ENCODE measurements around the gene LAMA5. TPM values are rescaled to one million over a fixed set of nuclear protein-coding genes. Genes with fewer than 3 reads are reported as not detected.

Gene LAMA5, protein sequence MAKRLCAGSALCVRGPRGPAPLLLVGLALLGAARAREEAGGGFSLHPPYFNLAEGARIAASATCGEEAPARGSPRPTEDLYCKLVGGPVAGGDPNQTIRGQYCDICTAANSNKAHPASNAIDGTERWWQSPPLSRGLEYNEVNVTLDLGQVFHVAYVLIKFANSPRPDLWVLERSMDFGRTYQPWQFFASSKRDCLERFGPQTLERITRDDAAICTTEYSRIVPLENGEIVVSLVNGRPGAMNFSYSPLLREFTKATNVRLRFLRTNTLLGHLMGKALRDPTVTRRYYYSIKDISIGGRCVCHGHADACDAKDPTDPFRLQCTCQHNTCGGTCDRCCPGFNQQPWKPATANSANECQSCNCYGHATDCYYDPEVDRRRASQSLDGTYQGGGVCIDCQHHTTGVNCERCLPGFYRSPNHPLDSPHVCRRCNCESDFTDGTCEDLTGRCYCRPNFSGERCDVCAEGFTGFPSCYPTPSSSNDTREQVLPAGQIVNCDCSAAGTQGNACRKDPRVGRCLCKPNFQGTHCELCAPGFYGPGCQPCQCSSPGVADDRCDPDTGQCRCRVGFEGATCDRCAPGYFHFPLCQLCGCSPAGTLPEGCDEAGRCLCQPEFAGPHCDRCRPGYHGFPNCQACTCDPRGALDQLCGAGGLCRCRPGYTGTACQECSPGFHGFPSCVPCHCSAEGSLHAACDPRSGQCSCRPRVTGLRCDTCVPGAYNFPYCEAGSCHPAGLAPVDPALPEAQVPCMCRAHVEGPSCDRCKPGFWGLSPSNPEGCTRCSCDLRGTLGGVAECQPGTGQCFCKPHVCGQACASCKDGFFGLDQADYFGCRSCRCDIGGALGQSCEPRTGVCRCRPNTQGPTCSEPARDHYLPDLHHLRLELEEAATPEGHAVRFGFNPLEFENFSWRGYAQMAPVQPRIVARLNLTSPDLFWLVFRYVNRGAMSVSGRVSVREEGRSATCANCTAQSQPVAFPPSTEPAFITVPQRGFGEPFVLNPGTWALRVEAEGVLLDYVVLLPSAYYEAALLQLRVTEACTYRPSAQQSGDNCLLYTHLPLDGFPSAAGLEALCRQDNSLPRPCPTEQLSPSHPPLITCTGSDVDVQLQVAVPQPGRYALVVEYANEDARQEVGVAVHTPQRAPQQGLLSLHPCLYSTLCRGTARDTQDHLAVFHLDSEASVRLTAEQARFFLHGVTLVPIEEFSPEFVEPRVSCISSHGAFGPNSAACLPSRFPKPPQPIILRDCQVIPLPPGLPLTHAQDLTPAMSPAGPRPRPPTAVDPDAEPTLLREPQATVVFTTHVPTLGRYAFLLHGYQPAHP (N-terminal part only)
- 1 to 10 TPM in 1 of 2 experiments, under 1 TPM in 1; 0.30 to 1.0 TPM for total RNA-seq

DNA sequence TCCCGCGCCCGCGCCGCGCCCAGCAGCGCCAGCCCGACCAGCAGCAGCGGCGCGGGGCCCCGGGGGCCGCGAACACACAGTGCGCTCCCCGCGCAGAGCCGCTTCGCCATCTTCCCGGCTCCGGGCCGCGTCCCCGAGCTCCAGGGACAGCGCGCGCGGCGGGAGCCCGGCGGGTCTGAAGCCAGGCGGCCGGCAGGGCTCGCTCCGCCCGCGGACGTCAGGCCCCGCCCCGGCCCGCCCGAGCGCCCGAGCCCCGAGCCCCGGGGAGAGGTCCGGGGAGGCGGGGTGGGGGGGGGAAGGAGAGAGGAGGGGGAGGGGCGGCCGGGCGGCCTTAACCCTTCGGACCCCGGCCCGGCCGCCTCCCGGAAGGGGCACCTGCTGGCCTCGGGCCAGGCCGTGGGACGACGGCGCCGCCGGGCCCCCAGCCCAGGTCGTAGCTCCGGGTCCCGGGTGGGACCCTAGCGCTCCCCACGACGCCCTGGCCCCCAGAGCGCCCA lies at the start of gene LAMA5:
TSS of gene LAMA5 (minus strand) at position 177 of the 497 bp plus-strand sequence. CDS start at position 110, 67 bp downstream.
- ChIA-PET POLR2A (no interaction called here), CTCF (interaction anchor here (2.1 kb wide), 1 partner anchor 15 kb away, joined by 14 read pairs; no protein-coding TSS in a partner anchor)

- ChIA-PET POLR2A (no interaction called here), CTCF (no interaction called here)
Observed at GRCh38 chr20:62415354-62416111, 48.4 kb upstream of the LAMA5 start.

GRCh38 chr20:62413896-62414481 lies 46.9 kb upstream of the LAMA5 start:
- ChIA-PET POLR2A (no interaction called here), CTCF (no interaction called here)

DNA sequence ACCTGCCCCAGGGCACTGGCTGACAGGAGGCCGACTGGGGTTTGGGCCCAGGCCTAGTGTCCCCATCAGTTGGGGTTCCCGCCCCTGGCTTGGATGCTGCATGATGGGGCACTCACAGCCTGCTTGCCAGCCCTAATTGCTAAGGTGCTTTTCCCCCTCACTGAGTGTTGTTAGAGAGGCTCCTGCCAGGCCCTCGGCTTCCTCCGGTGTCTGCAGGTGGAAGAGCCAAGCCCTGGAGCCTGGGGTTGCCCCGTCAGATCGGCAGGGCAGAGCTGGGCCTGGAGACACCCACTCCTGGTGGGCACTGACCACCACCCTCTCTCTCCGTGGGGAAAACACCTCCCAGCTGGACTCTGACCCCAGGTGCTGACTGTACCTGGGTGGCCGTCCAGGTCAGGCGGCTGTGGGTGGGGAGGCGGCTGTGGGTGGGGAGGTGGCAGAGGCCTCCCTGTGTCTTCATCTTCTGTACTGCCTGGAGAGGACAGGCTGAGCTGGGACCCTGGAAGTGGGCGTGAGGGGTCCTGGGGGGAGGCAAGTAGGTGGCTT lies 46.0 kb upstream of the LAMA5 start:
- ChIA-PET POLR2A (no interaction called here), CTCF (no interaction called here)

DNA sequence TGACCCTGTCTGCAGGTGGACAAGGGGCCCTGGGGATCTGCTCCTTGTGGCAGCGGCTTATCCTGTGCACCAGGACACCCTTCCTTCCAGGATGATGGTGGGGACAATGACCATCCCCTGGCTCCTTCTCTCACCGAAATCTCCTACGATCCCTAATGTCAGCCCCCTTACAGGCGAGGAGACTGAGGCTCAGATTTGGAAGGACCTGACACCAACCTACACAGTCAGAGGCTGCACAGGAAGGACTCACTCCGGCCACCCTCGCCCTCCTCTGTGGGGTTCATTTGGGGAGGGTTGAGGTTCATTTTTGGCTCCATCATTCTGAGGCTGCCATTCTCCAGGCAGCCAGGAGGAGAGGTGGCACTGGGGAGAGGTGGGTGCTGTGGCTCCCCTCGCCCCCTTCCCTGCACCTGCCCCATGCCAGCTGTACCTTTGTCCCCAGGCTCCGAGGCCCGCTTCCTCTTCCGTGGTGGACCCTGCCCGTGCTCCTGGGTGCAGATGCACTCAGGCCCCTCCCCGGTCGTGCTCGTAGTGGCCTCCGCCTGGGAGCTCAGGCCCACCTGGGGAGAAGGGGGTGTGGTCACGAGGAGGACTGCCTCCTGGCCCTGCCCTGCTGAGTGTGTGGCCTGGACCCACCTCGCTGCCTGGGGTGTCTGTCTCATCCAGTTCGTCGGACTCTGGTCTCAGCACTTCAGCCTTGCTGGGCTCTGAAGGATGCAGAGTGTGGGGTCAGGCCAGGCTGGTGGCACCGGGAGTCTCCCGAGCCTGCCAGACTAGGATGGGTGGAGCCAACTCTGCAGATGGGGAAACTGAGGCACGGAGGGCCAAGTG lies 45.3 kb upstream of the LAMA5 start:
- CTCF ChIA-PET, result no interaction called here
- POLR2A ChIA-PET, result no interaction called here

DNA sequence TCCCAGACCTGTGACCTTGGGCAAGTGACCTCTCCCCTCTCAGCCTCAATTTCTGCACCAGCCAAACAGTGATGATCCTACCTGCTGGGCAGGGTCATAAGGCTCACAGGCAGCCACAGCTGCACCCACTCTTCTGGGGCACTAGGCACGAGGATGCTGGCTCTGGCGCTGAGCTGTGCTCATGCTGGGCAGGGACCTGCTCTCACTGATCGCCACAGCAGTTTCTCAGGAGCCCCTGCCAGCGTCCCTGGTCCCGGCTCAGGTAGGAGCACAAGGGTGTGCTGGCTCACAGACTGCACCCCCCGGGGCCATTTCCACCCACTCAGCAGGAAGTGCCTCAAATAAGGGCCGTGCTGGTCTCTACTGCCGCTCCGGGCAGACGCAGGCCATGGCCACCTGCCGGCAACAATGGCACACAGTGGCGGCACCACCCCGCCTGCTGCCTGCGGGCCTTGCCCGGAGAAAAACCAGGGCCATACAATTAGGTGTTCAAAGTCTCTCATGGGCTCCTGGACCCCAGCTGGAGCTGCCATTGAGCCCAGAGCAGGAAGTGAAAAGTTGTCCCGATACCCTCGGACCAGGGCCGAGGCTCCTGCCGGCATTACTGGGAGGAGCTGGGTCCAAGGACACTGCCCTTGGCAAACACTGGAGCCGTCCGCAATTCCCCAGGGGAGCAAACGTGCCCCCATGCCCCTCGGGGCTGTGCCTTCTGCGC lies 44.5 kb upstream of the LAMA5 start:
- CTCF ChIA-PET, result interaction anchor here (1.4 kb wide), 1 partner anchor 397 kb away, joined by 3 read pairs; no protein-coding TSS in a partner anchor
- POLR2A ChIA-PET, result no interaction called here

DNA sequence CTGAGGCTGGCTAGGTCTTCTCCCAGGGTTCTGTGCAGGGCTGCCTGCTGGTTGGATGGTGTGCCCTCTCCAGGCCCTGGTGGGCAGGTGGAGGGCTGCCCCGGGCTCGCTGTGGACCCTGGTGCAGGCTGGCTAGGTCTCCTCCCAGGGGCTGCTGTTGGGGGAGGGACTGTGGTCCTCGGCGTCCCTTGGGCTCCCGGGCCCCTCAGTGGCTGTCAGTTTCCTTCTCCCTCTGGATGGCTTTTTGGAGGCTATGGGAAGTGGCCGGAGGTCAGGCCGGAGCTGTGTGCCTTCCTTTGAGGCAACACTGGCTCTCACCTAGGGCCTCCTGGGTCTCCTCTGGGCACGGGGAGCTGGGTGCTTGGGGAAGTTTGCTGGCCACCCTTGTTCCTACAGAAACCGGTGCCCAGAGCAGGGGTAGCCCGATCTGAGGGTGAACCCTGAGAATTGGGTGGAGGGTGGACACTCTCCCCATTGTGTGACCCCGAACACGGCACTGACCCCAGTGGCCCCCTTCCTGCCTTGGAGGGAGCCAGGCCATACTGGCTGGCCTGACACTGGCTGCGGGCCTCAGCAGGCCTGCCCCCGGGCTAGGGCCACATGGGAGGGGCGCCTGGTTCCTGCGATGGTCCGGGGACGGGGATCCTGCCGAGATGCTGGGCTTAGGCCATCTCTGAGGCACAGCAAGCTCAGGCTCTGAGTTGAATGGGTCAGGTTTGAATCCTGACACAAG lies 43.8 kb upstream of the LAMA5 start:
- POLR2A ChIA-PET, result no interaction called here
- CTCF ChIA-PET, result interaction anchor here (1.0 to 1.8 kb wide), 6 partner anchors 24 to 398 kb away, joined by 3 to 4 read pairs (median 3); partner anchors contain the start of gene RPS21

DNA sequence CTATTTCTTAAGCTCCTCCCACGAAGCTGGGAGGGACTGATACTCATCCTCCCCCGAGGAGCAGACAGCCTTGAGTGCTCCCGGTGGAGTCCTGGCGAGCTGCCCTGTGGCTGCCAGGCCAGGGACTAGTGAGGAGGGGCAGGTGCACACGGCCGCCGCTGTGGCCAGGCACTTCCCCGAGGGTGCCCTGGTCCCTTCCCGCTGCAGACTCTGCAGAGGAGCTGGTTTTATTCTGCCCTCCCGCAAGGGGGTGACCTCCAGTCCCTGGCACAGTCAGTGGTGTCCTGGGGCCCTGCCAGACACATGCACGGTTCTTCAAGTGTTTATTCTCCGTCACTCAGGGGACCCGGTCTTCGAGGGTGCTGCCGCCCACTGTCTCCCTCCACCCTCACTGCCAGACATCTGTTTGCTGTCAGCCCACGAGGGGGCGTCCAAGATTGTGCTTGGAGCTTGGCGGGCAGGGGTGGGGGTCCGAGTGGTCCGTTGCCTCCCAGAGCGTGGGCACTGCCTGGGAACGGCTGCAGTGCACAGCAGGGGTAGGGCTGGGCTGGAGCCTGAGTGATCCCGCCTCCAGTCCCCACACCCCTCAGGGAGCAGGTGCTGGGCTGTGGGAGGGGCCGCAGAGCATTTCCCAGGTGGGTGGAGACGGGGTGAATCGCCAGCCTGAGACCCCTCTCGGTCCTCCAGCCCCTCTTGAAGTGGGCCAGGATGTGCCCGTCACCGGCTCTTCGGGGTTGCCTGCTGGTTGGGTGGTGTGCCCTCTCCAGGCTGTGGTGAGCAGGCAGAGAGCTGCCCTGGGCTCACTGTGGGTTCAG lies 43.0 kb upstream of the LAMA5 start:
- ChIA-PET CTCF (interaction anchor here (0.8 to 1.8 kb wide), 11 partner anchors 8 to 398 kb away, joined by 3 to 7 read pairs (median 3); partner anchors contain the start of gene RPS21), POLR2A (no interaction called here)

- ChIA-PET CTCF (interaction anchor here (0.8 to 1.8 kb wide), 9 partner anchors 8 to 385 kb away, joined by 3 to 7 read pairs (median 3); partner anchors contain the start of gene RPS21), POLR2A (no interaction called here)
Observed at GRCh38 chr20:62409086-62409853, 42.2 kb upstream of the LAMA5 start.

- POLR2A ChIA-PET, result no interaction called here
- CTCF ChIA-PET, result interaction anchor here (1.6 kb wide), 1 partner anchor 10 kb away, joined by 3 read pairs; no protein-coding TSS in a partner anchor
Observed at GRCh38 chr20:62408640-62409039, 41.5 kb upstream of the LAMA5 start.

GRCh38 chr20:62408055-62408454 lies 40.9 kb upstream of the LAMA5 start:
- CTCF ChIA-PET, result interaction anchor here (1.1 kb wide), 1 partner anchor 209 kb away, joined by 3 read pairs; no protein-coding TSS in a partner anchor
- POLR2A ChIA-PET, result no interaction called here

DNA sequence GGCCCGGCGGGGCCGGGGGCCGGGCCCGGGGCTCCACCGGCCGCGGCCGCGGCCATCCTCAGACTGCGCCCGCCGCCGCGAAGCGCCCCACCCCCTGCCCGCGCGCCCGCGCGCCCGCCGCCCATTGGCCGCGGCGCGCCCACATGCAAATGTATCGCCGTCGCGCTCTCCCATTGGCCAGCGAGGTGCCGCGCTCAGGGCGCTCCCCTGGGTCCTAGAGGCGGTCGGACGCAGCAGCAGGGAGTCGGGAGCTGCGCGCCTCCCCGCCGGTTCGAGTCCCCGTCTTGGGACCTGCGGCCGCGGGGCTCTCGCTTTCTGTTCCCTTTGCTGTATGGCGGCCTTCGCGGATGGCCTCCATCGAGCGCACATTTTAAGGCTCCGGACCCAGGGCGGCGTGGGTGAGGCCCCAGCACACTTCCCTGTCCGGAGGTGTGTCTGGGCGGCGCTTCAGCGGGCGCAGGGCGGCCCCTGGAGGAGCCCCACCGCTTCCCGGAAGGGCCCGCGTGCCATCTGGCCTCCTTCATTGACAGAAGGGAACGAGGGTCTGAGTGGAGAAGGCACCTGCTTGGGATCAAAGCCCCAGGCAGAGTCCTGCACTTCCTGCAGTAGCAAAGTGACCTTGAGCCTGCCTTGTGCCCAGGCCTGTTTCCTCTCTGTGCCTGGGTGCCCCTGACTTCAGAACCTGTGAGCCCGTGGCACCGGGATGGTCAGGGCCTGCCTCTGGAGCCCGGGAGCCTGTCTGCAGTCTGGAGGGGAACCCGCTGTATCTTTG lies 40.3 kb upstream of the LAMA5 start, which contains the start of gene CABLES2:
TSS of gene CABLES2 (minus strand) at position 65 of the 772 bp plus-strand sequence. CDS start at position 56, 9 bp downstream.
- CTCF ChIA-PET, result interaction anchor here (1.1 kb wide), 1 partner anchor 209 kb away, joined by 3 read pairs; no protein-coding TSS in a partner anchor

DNA sequence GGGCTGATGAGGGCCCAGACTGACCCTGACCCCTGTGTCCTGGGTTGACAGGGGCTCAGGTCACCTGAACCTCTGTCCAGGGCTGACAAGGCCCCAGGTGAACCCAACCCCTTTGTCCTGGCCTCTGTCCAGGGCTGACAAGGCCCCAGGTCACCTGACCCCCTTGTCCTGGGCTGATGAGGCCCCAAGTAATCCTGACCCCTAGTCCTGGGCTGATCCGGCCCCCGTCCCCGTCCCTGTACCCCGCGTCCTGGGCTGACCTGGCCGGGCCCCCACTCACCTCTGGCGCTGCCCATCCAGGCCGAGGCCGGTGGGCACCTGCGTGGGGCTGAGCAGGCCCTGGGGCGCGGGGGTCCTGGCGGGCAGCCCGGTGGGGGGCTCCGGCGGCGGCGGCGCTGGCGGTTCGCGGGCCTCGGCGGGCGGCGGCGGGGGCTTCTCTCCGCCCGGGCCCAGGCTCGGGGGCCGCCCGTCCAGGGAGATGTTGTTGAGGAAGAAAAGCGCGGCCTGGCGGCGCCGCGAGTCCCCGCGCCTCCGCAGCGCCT lies 39.6 kb upstream of the LAMA5 start:
- ChIA-PET POLR2A (no interaction called here), CTCF (interaction anchor here (1.1 kb wide), 1 partner anchor 210 kb away, joined by 3 read pairs; no protein-coding TSS in a partner anchor)

More for the DNA sequence above, 40.3 kb upstream of the LAMA5 start, which contains the start of gene CABLES2:
- POLR2A ChIA-PET, result no interaction called here

Data from activated CD8-positive, alpha-beta memory T cell treated with anti-CD3 and anti-CD28 coated beads for 36 hours (primary cell).